ENCODE data around the gene TRIP12.
"Not testable (repeated sequence)": the region's sequence is repeated elsewhere in the genome, so short reads cannot be mapped to it uniquely, and the experiment has no call there.

Gene TRIP12

DNA sequence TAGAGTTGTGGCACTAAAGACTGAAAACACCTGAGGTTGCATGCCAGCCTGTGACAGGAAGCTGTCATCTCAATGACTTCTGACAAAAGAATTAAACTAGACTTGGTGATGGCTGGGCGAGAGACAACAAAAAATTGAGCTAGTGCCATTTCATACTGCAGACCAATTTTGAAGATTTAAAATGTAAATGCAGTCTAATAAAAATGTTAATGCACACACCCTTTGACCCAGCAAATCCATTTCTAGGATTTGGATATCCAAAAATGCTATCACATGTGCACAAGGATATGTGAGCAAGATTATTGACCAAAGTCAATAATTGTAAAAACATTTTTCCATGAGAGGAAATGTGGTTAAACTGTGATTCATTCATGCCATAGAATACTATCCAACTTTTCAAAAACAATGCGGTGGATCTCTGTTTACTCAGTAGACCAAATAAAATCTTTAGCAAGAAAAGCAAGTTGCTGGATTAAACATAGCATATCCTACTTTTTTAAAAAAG, 6.1 kb upstream of the TRIP12 start:
- no peaks in the 10 kb centered on the region for H3K9me3 Mint-ChIP-seq
- H3K36me3 Mint-ChIP-seq = peaks cover 1% of the 10 kb centered on the region
- H3K27me3 Mint-ChIP-seq = no peaks in the 10 kb centered on the region
- no peak overlapping the region for H3K27ac Mint-ChIP-seq
- no peak overlapping the region for H3K4me3 Mint-ChIP-seq
- no peak for ATAC-seq
- H3K4me1 Mint-ChIP-seq = no peaks in the 10 kb centered on the region

GRCh38 chr2:229925201-229925600, 3.4 kb upstream of the TRIP12 start:
- no peak overlapping the region for H3K4me3 Mint-ChIP-seq
- H3K36me3 Mint-ChIP-seq = no peaks in the 10 kb centered on the region
- no peak overlapping the region for H3K27ac Mint-ChIP-seq
- H3K27me3 Mint-ChIP-seq = no peaks in the 10 kb centered on the region
- no peaks in the 10 kb centered on the region for H3K9me3 Mint-ChIP-seq
- no peak for ATAC-seq
- peaks cover 10% of the 10 kb centered on the region for H3K4me1 Mint-ChIP-seq

- not testable (repeated sequence) for H3K27me3 Mint-ChIP-seq, H3K4me3 Mint-ChIP-seq, ATAC-seq, H3K9me3 Mint-ChIP-seq, H3K27ac Mint-ChIP-seq, H3K36me3 Mint-ChIP-seq
- peaks cover 17% of the 10 kb centered on the region for H3K4me1 Mint-ChIP-seq
Observed at GRCh38 chr2:229924541-229924940, 2.7 kb upstream of the TRIP12 start.

DNA sequence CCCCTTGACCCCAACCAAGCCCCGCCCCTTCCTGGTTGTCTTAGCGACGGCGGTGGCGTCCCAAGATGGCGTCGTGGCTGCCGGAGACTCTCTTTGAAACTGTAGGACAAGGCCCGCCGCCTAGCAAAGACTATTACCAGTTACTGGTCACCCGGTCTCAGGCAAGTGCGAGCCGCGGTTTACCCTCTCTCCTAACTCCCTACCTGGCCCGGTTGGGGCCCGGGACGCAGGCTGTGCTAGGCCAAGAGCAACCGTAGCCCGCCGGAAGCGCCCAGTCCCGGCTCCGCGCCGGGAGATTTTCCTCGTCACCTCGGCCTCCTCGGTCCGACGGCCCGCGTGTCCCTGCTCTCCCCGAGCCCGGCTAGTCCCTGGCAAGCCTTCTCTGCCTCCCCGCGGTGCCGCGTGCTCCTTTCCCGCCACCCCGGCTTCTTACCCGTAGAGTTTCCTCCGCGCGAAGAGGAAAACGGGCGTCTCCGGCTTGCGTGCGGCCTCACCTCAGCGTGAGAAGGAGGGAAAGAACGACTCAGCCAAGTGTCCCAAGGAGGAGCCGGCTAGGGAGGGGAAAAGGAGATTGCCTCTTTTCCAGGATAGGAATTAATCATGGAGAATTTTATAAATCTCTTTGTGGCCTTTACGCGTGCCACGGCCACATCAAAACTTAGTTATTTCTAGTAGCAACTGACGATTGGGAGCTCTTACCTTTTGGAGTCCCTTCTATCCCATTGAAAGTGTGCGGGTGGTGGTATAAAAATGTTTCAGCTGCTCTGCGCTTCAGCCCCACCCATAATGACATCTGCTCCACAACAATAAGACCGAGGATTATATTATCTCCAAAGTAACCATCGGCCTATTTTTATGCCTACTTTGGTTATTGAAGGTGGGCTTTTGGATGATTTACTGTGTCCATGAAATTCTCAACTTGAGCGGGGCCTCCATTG, 909 bp upstream of the TRIP12 start, which contains the start of gene FBXO36:
FBXO36 (plus strand) TSS at position 55 of the 938 bp plus-strand sequence; CDS start at position 66, 11 bp downstream.
- peak within 1 kb of the TSS; percentile 98 for H3K4me3 Mint-ChIP-seq
- peak within 1 kb of the TSS; percentile 93 for H3K27ac Mint-ChIP-seq
- peaks cover 4% of the 10 kb centered on the region for H3K36me3 Mint-ChIP-seq
- H3K4me1 Mint-ChIP-seq = peaks cover 23% of the 10 kb centered on the region
- ATAC-seq = peak; percentile 87
- H3K9me3 Mint-ChIP-seq = no peaks in the 10 kb centered on the region
- H3K27me3 Mint-ChIP-seq = no peaks in the 10 kb centered on the region

- no peaks in the 10 kb centered on the region for H3K27me3 Mint-ChIP-seq
- H3K27ac Mint-ChIP-seq = peak overlapping the region; percentile 93
- H3K36me3 Mint-ChIP-seq = peaks cover 18% of the 10 kb centered on the region
- peak; percentile 49 for ATAC-seq
- peak overlapping the region; percentile 98 for H3K4me3 Mint-ChIP-seq
- no peaks in the 10 kb centered on the region for H3K9me3 Mint-ChIP-seq
- H3K4me1 Mint-ChIP-seq = peaks cover 27% of the 10 kb centered on the region
Observed at GRCh38 chr2:229921101-229921891, 513 bp downstream of the TRIP12 start.

GRCh38 chr2:229920011-229920641, 1.7 kb downstream of the TRIP12 start:
- no peak for ATAC-seq
- peak overlapping the region; percentile 93 for H3K27ac Mint-ChIP-seq
- peaks cover 27% of the 10 kb centered on the region for H3K4me1 Mint-ChIP-seq
- H3K36me3 Mint-ChIP-seq = peaks cover 18% of the 10 kb centered on the region
- H3K4me3 Mint-ChIP-seq = peak overlapping the region; percentile 98
- no peaks in the 10 kb centered on the region for H3K9me3 Mint-ChIP-seq
- H3K27me3 Mint-ChIP-seq = no peaks in the 10 kb centered on the region

- no peak overlapping the region for H3K4me3 Mint-ChIP-seq
- no peak for ATAC-seq
- no peaks in the 10 kb centered on the region for H3K9me3 Mint-ChIP-seq
- H3K36me3 Mint-ChIP-seq = peaks cover 18% of the 10 kb centered on the region
- H3K4me1 Mint-ChIP-seq = peaks cover 47% of the 10 kb centered on the region
- H3K27ac Mint-ChIP-seq = no peak overlapping the region
- no peaks in the 10 kb centered on the region for H3K27me3 Mint-ChIP-seq
Observed at GRCh38 chr2:229917793-229918192, 4.0 kb downstream of the TRIP12 start.

- Mint-ChIP-seq H3K9me3 (no peaks in the 10 kb centered on the region), H3K4me1 (peaks cover 51% of the 10 kb centered on the region), H3K27ac (no peak overlapping the region), H3K4me3 (no peak overlapping the region), H3K36me3 (peaks cover 18% of the 10 kb centered on the region), H3K27me3 (no peaks in the 10 kb centered on the region)
- no peak for ATAC-seq
Observed at GRCh38 chr2:229914171-229914570, 7.6 kb downstream of the TRIP12 start.

GRCh38 chr2:229910832-229911412, 10.9 kb downstream of the TRIP12 start:
- Mint-ChIP-seq H3K27ac (peak overlapping the region; percentile 49), H3K27me3 (no peaks in the 10 kb centered on the region), H3K4me3 (no peak overlapping the region), H3K4me1 (peaks cover 49% of the 10 kb centered on the region), H3K36me3 (peaks cover 7% of the 10 kb centered on the region), H3K9me3 (no peaks in the 10 kb centered on the region)
- peak; percentile 57 for ATAC-seq

DNA sequence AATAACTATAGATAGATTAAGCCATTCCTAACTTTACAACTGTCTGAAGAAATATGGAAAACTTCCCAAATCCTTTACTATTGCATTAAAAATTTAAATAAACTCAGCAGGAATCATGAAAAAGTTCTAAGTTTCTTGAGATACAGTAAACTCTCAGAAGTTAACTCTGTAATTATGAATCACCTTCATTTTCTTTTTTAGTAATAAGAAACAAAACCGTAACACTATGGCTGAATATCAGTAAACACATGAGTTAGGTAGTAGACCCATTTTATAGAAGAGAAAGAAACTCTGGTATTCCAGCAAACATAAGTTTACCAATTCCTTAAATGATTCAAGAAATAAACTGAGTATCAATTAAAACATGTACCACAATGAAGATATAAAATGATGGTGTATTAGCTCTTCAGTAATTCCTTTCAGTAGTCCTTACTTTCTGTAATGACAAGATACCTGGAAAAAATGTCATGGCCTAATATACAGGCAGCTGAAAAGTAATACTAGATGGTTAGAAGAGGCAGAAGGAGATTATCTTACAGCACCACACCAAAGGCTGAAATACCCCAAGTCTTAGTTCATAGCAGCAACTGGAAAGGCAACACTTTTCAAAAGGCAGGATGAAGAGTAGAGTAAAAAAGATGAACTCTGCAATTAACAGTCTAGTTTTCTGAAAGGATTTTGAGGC, 11.5 kb downstream of the TRIP12 start:
- H3K27ac Mint-ChIP-seq = peak overlapping the region; percentile 49
- ATAC-seq = no peak
- peaks cover 53% of the 10 kb centered on the region for H3K4me1 Mint-ChIP-seq
- no peaks in the 10 kb centered on the region for H3K9me3 Mint-ChIP-seq
- no peaks in the 10 kb centered on the region for H3K27me3 Mint-ChIP-seq
- no peak overlapping the region for H3K4me3 Mint-ChIP-seq
- peaks cover 7% of the 10 kb centered on the region for H3K36me3 Mint-ChIP-seq

- Mint-ChIP-seq H3K27ac (no peak overlapping the region), H3K4me1 (peaks cover 44% of the 10 kb centered on the region), H3K36me3 (peaks cover 7% of the 10 kb centered on the region), H3K27me3 (no peaks in the 10 kb centered on the region), H3K4me3 (no peak overlapping the region), H3K9me3 (no peaks in the 10 kb centered on the region)
- ATAC-seq = no peak
Observed at GRCh38 chr2:229909090-229909489, 12.7 kb downstream of the TRIP12 start.

DNA sequence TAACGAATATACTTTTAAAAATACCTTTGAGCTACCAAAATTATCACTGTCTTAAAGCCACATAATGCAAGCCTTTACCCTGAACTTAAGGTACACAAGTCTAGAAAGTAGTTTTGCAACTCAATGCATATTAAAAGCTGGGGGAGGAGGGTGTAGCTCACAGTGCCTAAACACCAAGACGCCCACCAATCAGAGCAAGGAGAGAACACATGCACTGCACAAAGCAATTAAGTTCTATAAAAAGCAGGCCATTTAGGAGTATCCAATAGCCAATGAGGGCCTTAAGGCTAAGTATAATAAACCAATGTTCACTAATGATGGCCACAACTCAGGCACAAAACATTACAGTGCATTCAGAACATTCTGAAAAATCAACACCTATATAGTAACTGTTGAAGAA, 16.2 kb downstream of the TRIP12 start:
- peaks cover 27% of the 10 kb centered on the region for H3K4me1 Mint-ChIP-seq
- H3K9me3 Mint-ChIP-seq = no peaks in the 10 kb centered on the region

GRCh38 chr2:229903037-229903436, 18.8 kb downstream of the TRIP12 start:
- H3K36me3 Mint-ChIP-seq = peaks cover 28% of the 10 kb centered on the region
- ATAC-seq = no peak
- H3K4me3 Mint-ChIP-seq = no peak overlapping the region
- no peaks in the 10 kb centered on the region for H3K27me3 Mint-ChIP-seq
- peaks cover 36% of the 10 kb centered on the region for H3K4me1 Mint-ChIP-seq
- no peaks in the 10 kb centered on the region for H3K9me3 Mint-ChIP-seq
- no peak overlapping the region for H3K27ac Mint-ChIP-seq

More for the DNA sequence above, 16.2 kb downstream of the TRIP12 start:
- Mint-ChIP-seq H3K27me3 (no peaks in the 10 kb centered on the region), H3K4me3 (no peak overlapping the region), H3K27ac (no peak overlapping the region), H3K36me3 (peaks cover 16% of the 10 kb centered on the region)
- no peak for ATAC-seq

DNA sequence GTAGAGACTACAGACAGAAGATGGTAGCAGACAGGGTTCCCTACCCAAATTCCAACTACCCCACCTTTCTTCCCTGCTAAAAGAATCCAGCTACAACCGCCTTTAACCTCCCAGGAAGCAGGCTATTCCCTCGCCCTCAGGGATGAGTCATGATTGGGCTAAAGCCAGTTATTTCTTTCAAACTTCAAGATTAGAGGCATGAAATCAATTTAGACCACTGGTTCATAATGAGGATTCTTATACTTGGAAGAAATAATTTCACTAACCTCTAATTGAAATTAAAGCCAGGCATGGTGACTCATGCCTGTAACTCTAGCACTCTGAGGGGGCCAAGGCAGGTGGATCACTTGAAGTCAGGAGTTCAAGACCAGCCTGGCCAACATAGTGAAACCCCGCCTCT, 20.0 kb downstream of the TRIP12 start:
- ATAC-seq = no peak
- Mint-ChIP-seq H3K36me3 (peaks cover 30% of the 10 kb centered on the region), H3K27ac (no peak overlapping the region), H3K9me3 (no peaks in the 10 kb centered on the region), H3K27me3 (no peaks in the 10 kb centered on the region), H3K4me1 (peaks cover 45% of the 10 kb centered on the region), H3K4me3 (no peak overlapping the region)

Data from stimulated activated memory B cell treated with anti-CD40 and anti-IgM and Interleukin-4, amounts not matched to agents 10 μg/mL and 1 μg/mL and 100 μg/mL, for 72 hours (primary cell).